ENCODE results near the gene TCN2.
"Not testable (repeated sequence)": the region's sequence is repeated elsewhere in the genome, so short reads cannot be mapped to it uniquely, and the experiment has no call there.

TCN2 gene

DNA sequence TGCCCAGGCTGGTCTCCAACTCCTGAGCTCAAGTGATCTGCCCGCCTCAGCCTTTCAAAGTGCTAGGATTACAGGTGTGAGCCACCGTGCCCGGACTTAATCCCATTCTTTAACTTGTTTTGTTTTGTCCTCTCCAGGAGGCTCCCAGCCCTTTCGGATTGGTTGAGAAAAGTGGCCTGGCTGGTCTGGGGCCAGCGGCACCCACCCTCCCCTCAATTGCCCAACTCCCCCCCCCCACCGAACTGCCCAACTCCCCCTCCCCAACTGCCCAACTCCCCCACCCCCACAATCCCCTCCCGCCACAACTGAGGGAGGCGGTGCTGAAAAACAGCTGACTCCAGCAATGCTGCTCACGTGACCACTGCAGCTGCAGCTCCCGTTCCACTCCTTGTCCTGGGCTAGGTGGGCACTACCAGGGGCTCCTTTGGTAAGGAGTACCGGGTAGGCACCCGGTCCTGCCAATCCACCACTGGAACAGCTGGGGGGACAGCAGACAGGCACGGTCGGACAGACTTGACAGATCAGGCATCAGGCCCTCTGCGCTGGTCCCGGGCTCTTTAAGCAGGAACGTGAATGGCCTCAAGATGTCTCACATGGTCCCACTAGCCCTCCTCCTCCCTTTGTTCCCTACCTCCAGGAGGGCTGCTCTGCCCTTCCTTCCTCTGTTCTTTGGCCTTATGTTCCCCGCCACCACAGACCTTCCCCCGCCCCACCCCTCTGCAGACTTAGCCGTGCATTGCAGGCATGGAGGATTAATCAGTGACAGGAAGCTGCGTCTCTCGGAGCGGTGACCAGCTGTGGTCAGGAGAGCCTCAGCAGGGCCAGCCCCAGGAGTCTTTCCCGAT, at the start of gene TCN2:
TSS of gene TCN2 (plus strand) at position 720 of the 845 bp plus-strand sequence. CDS start 158 bp downstream, outside the sequence.
- Histone ChIP-seq H3K27ac (peak within 1 kb of the TSS; percentile 98), H3K4me3 (ENCODE audit: low read depth, low read length) (peak within 1 kb of the TSS; percentile 54), H3K9me3 (ENCODE audit: severe bottlenecking) (no peaks in the 10 kb centered on the region), H3K27me3 (ENCODE audit: insufficient read depth, low read depth, severe bottlenecking) (no peaks in the 10 kb centered on the region), H3K36me3 (peaks cover 14% of the 10 kb centered on the region)
- no peak for TF ChIP-seq CTCF (IDR thresholded peaks at IDR 0.05; ENCODE audit: low read depth, low read length)
- DNase-seq, result peak; percentile 95

DNA sequence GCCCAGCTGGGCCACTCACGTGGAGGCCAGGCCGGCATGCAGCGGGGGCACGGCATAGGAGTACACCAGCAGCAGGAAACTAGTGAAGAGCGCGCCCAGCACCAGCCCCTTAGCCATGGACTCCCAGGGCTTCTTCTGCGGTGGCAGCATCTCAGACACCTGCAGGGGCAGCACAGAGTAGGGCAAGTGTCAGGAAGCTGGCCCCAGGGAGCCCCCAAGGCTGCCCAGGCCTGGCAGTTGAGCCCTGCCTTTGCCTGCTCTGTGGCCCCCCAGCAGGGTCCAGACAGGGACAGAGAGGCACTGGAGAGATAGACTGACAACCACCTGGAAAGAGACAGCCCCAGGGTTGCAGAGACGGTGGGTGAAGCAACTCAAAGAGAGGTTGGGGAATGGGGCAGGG, 49.7 kb upstream of the TCN2 start:
- Histone ChIP-seq H3K9me3 (ENCODE audit: severe bottlenecking) (no peaks in the 10 kb centered on the region), H3K4me3 (ENCODE audit: low read depth, low read length) (no peak overlapping the region), H3K27ac (no peak overlapping the region), H3K27me3 (ENCODE audit: insufficient read depth, low read depth, severe bottlenecking) (no peaks in the 10 kb centered on the region), H3K36me3 (no peaks in the 10 kb centered on the region)
- peak; percentile 18; the same call in 1 of the 2 replicates for TF ChIP-seq CTCF (IDR thresholded peaks at IDR 0.05; ENCODE audit: low read depth, low read length)
- DNase-seq, result no peak

- no peak for DNase-seq
- Histone ChIP-seq H3K27me3 (ENCODE audit: insufficient read depth, low read depth, severe bottlenecking) (no peaks in the 10 kb centered on the region), H3K27ac (no peak overlapping the region), H3K4me3 (ENCODE audit: low read depth, low read length) (no peak overlapping the region), H3K9me3 (ENCODE audit: severe bottlenecking) (no peaks in the 10 kb centered on the region), H3K36me3 (no peaks in the 10 kb centered on the region)
- no peak for TF ChIP-seq CTCF (IDR thresholded peaks at IDR 0.05; ENCODE audit: low read depth, low read length)
Measured at GRCh38 chr22:30559889-30560288, 47.1 kb upstream of the TCN2 start.

DNA sequence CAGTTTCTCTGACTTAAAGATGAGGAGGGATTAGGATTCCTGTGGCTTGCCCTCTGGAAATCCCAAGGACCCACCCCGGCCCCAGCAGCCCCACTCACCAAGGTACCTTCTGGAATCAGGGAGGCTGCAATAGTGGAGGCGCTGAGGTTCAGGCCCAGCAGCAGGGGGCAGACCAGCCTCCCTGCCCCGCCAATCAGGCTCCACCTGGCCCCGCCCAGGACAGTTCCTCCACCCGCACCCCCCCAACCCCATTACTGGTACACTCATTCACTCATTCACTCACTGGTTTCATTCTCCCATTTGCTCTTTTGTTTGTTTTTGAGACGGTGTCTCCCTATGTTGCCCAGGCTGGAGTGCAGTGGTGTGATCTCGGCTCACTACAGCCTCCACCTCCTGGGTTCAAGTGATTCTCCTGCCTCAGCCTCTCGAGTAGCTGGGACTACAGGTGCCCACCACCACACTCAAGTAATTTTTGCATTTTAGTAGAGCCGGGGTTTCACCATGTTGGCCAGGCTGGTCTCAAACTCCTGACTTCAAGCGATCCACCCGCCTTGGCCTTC, 46.3 kb upstream of the TCN2 start:
- H3K4me3 ChIP-seq (ENCODE audit: low read depth, low read length); H3K36me3 ChIP-seq; H3K9me3 ChIP-seq (ENCODE audit: severe bottlenecking); H3K27ac ChIP-seq; H3K27me3 ChIP-seq (ENCODE audit: insufficient read depth, low read depth, severe bottlenecking): not testable (repeated sequence)
- TF ChIP-seq CTCF (IDR thresholded peaks at IDR 0.05; ENCODE audit: low read depth, low read length), result peak; percentile 53
- peak; percentile 47 for DNase-seq

DNA sequence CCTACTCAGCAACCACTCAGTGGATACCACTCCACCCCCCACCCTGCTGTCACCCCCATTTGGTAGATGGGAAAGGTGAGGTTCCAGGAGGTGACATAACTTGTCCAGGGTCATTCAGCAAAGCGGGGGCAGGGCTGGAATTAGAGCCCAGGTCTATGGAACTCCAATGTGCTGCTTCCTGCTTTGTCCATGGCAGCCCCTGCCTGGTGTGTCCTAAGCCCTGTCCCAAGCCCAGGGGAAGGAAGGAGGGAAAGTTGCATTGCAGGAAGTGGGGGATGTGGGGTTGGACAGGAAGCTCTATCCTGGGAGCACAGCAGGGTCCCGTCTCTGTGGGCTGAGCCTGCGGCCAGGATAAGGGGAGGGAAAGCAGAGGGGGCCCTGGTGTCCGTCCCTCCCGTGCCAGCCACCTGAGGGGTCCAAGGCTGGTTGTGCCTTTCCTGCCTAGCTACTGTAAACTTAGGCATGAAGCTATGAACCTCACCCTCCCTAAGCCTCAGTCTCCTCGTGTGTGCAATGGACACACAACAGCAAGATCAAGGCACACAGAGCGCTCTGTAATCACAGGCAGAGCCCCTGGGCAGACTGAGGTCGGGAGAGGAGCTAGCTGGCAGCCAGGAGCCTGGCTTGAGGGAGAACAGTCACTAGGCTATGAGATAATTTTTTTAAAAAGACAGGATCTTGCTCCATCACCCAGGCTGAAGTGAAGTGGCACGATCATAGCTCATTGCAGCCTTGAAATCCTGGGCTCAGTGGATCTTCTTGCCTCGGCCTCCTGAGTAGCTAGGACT, 45.4 kb upstream of the TCN2 start:
- H3K9me3 ChIP-seq (ENCODE audit: severe bottlenecking), result no peaks in the 10 kb centered on the region
- TF ChIP-seq CTCF (IDR thresholded peaks at IDR 0.05; ENCODE audit: low read depth, low read length), result no peak
- no peak for DNase-seq
- H3K36me3 ChIP-seq, result no peaks in the 10 kb centered on the region
- H3K27ac ChIP-seq, result no peak overlapping the region
- H3K27me3 ChIP-seq (ENCODE audit: insufficient read depth, low read depth, severe bottlenecking), result no peaks in the 10 kb centered on the region
- H3K4me3 ChIP-seq (ENCODE audit: low read depth, low read length), result no peak overlapping the region
